Breast epithelium (tissue), 4 donors: ENCODE data around the gene PPFIA2. TPM values are rescaled to one million over a fixed set of nuclear protein-coding genes. Genes with fewer than 3 reads are reported as not detected.

ENCODE experiments used
- DNase-seq, 2 donors: peaks; one replicate each; pipeline ENCODE4 v3.0.0-alpha.2; 2019; ENCODE audit warnings: low spot score in 2 of 2
- H3K27ac ChIP-seq, 2 donors: fragments of 200-600 bp; sonication (generic) in 1 of 2; one replicate each; pipeline ENCODE4 v1.5.1; 2016 to 2019; ENCODE audit warnings: mild to moderate bottlenecking in 1 of 2
- H3K27me3 ChIP-seq, 2 donors: fragments of 200-600 bp; sonication (generic) in 1 of 2; one replicate each; pipeline versions ENCODE4 v1.5.1 to v1.6.0; 2017 to 2019; ENCODE audit warnings: control low read depth in 1 of 2, mild to moderate bottlenecking in 1 of 2
- H3K36me3 ChIP-seq: fragments of 200-600 bp; one replicate; pipeline ENCODE4 v1.5.1; 2019
- H3K4me1 ChIP-seq, 2 donors: fragments of 200-600 bp; sonication (generic); one replicate each; pipeline ENCODE4 v1.5.1; 2016 to 2019; ENCODE audit warnings: control low read depth in 1 of 2
- H3K4me3 ChIP-seq, 3 donors: fragments of 200-600 bp; sonication (generic); 1 replicate in 2 of 3; 2 replicates in 1 of 3; pipeline ENCODE4 v1.5.1; 2016 to 2019; ENCODE audit warnings: mild to moderate bottlenecking in 3 of 3, moderate library complexity in 2 of 3
- H3K9me3 ChIP-seq, 2 donors: fragments of 200-600 bp; sonication (generic) in 1 of 2; one replicate each; pipeline ENCODE4 v1.5.1; 2016 to 2019; ENCODE audit warnings: control low read depth in 1 of 2
- CTCF ChIP-seq, 3 donors: fragments of 450-650 bp; IDR thresholded peaks; one replicate each; pipeline ENCODE4 v1.5.1; 2016 to 2017; ENCODE audit warnings: antibody characterized with exemption in 3 of 3, mild to moderate bottlenecking in 3 of 3, moderate library complexity in 3 of 3
- POLR2A ChIP-seq: fragments of 450-650 bp; IDR thresholded peaks from one replicate; pipeline ENCODE4 v1.6.1; 2016; ENCODE audit warnings: antibody characterized with exemption, mild to moderate bottlenecking, moderate library complexity
- POLR2AphosphoS5 ChIP-seq, 3 donors: sonication (generic); formaldehyde crosslinking; IDR thresholded peaks; one replicate each; pipeline ENCODE4 v1.6.1; 2017; ENCODE audit warnings: antibody characterized with exemption in 3 of 3
- intact Hi-C: fragments of 100-400 bp; cut with DNase I; formaldehyde crosslinking; loops from one replicate; pipeline ENCODE4 v1.15.1; 2023; ENCODE audit warnings: low total_unique reads
- total RNA-seq, 3 donors: library from RNA; depleted of rRNA; stranded (reverse); fragments of >200 nt; gene quantifications; one replicate each; pipeline ENCODE4 v1.1.0, GENCODE V29; 2016

The PPFIA2 gene
- total RNA-seq, 3 donors from 2014 or later, result 0.44 to 3.8 (median 0.98) TPM

- Histone ChIP-seq H3K4me1 (no peaks in the 10 kb centered on the region), H3K9me3 (no peaks in the 10 kb centered on the region), H3K4me3 (no peak overlapping the region), H3K36me3 (no peaks in the 10 kb centered on the region), H3K27me3 (no peaks in the 10 kb centered on the region), H3K27ac (no peak overlapping the region)
- no peak for TF ChIP-seq CTCF (IDR thresholded peaks at IDR 0.05)
- TF ChIP-seq POLR2A, result no peak
- TF ChIP-seq POLR2AphosphoS5 (IDR thresholded peaks at IDR 0.05), result no peak
- intact Hi-C loops, result no loop called here
- no peak for DNase-seq
Observed at GRCh38 chr12:81284137-81284536, 475.0 kb downstream of the PPFIA2 start.

- H3K36me3 ChIP-seq, result no peaks in the 10 kb centered on the region
- no peaks in the 10 kb centered on the region for H3K4me1 ChIP-seq
- H3K27ac ChIP-seq, result no peak overlapping the region
- no peak for TF ChIP-seq POLR2A
- no peak for TF ChIP-seq CTCF (IDR thresholded peaks at IDR 0.05)
- no peak for TF ChIP-seq POLR2AphosphoS5 (IDR thresholded peaks at IDR 0.05)
- no peak for DNase-seq
- no peaks in the 10 kb centered on the region for H3K27me3 ChIP-seq
- H3K4me3 ChIP-seq, result no peak overlapping the region
- intact Hi-C loops, result loop anchor here (5.0 kb wide), 1 partner anchor 532 kb away; no protein-coding TSS in a partner anchor
- no peaks in the 10 kb centered on the region for H3K9me3 ChIP-seq
Observed at GRCh38 chr12:81274637-81275529, 484.3 kb downstream of the PPFIA2 start.

- Histone ChIP-seq H3K27me3 (no peaks in the 10 kb centered on the region), H3K4me1 (no peaks in the 10 kb centered on the region), H3K27ac (no peak overlapping the region), H3K4me3 (no peak overlapping the region), H3K36me3 (no peaks in the 10 kb centered on the region), H3K9me3 (no peaks in the 10 kb centered on the region)
- TF ChIP-seq CTCF (IDR thresholded peaks at IDR 0.05) (no peak), POLR2A (no peak), POLR2AphosphoS5 (IDR thresholded peaks at IDR 0.05) (no peak)
- intact Hi-C loops, result loop anchor here (5.0 kb wide), 1 partner anchor 537 kb away; no protein-coding TSS in a partner anchor
- no peak for DNase-seq
Observed at GRCh38 chr12:81270385-81270784, 488.8 kb downstream of the PPFIA2 start.

GRCh38 chr12:81263072-81263471 lies 496.1 kb downstream of the PPFIA2 start:
- no peaks in the 10 kb centered on the region for H3K9me3 ChIP-seq
- no peak for DNase-seq
- no peaks in the 10 kb centered on the region for H3K36me3 ChIP-seq
- TF ChIP-seq CTCF (IDR thresholded peaks at IDR 0.05), result no peak
- TF ChIP-seq POLR2A, result no peak
- TF ChIP-seq POLR2AphosphoS5 (IDR thresholded peaks at IDR 0.05), result no peak
- no peak overlapping the region for H3K27ac ChIP-seq
- H3K27me3 ChIP-seq, result no peaks in the 10 kb centered on the region
- intact Hi-C loops, result no loop called here
- H3K4me1 ChIP-seq, result no peaks in the 10 kb centered on the region
- no peak overlapping the region for H3K4me3 ChIP-seq

DNA sequence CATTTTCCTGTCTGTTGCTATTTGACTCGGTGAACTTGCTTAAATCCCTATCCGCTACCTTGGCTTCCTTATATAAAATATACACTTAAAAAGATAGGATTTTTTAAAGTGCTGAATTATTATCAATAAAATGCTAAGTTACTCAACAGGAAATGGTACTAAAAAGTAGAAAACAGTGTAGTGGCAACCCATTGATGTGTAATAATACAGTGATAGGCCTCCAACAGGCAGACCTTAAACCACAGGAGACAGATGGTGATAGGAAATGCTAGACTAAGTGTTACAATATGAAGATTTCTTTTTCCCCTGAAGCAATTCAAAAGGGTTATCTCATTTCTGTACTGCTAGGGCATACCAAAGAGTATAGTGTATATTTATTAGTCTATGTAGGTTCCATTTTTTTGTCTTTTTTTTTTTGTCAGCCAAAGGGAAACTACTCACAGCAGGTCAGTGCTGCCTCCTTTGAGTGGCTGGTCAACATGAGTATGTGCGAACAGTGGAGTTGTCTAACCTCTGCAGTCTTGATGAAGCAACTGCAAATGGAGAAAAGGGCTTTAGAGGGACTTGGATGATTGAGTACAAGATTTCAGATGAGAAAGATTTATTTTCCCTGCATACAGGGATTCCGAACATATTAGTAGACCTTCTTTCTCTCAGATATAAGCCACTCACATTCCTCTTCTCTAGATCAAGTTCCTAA lies 497.5 kb downstream of the PPFIA2 start:
- no peak overlapping the region for H3K4me3 ChIP-seq
- H3K4me1 ChIP-seq, result no peaks in the 10 kb centered on the region
- no peaks in the 10 kb centered on the region for H3K27me3 ChIP-seq
- no peak for DNase-seq
- intact Hi-C loops, result no loop called here
- no peaks in the 10 kb centered on the region for H3K9me3 ChIP-seq
- no peak overlapping the region for H3K27ac ChIP-seq
- TF ChIP-seq POLR2AphosphoS5 (IDR thresholded peaks at IDR 0.05), result no peak
- no peak for TF ChIP-seq POLR2A
- TF ChIP-seq CTCF (IDR thresholded peaks at IDR 0.05), result no peak
- no peaks in the 10 kb centered on the region for H3K36me3 ChIP-seq
